ENCODE measurements around the gene EYA2. TPM values are rescaled to one million over a fixed set of nuclear protein-coding genes. Genes with fewer than 3 reads are reported as not detected.

Gene EYA2
- total and polyA plus RNA-seq, 4 donors = 0.17 to 0.54 (median 0.23) TPM; not detected in 1

DNA sequence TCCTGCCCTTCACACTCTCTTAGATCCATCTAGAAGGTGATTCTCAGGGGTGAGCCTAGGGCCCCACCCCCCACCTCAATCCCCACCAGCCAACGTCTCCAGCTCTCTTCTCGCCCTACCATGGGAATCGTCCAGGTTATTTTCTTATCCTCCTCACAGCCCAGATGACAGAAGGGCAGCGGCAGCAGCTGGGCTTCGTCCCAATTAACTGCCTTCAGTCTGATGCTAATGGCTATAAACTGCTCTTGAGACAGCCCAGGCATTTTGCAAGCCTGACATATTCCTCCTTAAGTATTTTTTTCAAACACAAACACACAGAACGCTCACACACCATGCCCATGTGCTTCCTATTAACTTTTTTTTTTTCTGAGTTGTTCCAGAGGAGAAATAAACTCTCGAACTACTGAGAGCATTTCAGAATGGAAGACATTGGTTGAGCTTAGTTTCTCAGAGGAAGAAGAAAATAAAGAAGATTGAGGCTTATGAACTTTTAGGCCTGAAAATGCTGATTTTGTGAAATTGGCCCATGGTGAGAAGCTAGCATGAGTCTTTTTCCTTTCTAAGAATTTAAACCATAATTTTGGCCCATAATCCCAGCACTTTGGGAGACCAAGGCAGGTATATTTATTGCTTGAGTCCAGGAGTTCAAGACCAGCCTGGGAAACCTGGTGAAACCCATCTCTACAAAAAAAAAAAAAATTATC lies 124.6 kb downstream of the EYA2 start:
- Histone ChIP-seq H3K27me3 (ENCODE audit: control insufficient read depth in 4 of 4, insufficient read depth in 4 of 4, low read length in 3 of 4) (no peaks in the 10 kb centered on the region), H3K9ac (ENCODE audit: low read depth in 1 of 2, low read length in 2 of 2) (no peak overlapping the region), H3K4me3 (ENCODE audit: low read depth in 1 of 3, low read length in 3 of 3) (no peak overlapping the region), H3K27ac (ENCODE audit: low read depth in 1 of 2, low read length in 2 of 2) (no peak overlapping the region), H3K4me1 (ENCODE audit: control insufficient read depth in 4 of 4, insufficient read depth in 4 of 4, low read length in 3 of 4) (no peaks in the 10 kb centered on the region), H3K36me3 (ENCODE audit: control insufficient read depth in 4 of 4, insufficient read depth in 3 of 4, low read depth in 1 of 4, low read length in 3 of 4) (no peaks in the 10 kb centered on the region), H3K9me3 (ENCODE audit: control insufficient read depth in 4 of 4, low read length in 3 of 4) (no peaks in the 10 kb centered on the region)
- TF ChIP-seq EGR1 (IDR thresholded peaks at IDR 0.05; ENCODE audit: low read depth in 2 of 2) = no peak
- TF ChIP-seq, protein P1, sequence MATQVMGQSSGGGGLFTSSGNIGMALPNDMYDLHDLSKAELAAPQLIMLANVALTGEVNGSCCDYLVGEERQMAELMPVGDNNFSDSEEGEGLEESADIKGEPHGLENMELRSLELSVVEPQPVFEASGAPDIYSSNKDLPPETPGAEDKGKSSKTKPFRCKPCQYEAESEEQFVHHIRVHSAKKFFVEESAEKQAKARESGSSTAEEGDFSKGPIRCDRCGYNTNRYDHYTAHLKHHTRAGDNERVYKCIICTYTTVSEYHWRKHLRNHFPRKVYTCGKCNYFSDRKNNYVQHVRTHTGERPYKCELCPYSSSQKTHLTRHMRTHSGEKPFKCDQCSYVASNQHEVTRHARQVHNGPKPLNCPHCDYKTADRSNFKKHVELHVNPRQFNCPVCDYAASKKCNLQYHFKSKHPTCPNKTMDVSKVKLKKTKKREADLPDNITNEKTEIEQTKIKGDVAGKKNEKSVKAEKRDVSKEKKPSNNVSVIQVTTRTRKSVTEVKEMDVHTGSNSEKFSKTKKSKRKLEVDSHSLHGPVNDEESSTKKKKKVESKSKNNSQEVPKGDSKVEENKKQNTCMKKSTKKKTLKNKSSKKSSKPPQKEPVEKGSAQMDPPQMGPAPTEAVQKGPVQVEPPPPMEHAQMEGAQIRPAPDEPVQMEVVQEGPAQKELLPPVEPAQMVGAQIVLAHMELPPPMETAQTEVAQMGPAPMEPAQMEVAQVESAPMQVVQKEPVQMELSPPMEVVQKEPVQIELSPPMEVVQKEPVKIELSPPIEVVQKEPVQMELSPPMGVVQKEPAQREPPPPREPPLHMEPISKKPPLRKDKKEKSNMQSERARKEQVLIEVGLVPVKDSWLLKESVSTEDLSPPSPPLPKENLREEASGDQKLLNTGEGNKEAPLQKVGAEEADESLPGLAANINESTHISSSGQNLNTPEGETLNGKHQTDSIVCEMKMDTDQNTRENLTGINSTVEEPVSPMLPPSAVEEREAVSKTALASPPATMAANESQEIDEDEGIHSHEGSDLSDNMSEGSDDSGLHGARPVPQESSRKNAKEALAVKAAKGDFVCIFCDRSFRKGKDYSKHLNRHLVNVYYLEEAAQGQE (IDR thresholded peaks at IDR 0.05) = no peak
- TF ChIP-seq, protein P2, sequence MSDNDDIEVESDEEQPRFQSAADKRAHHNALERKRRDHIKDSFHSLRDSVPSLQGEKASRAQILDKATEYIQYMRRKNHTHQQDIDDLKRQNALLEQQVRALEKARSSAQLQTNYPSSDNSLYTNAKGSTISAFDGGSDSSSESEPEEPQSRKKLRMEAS (IDR thresholded peaks at IDR 0.05) = no peak
- TF ChIP-seq, protein P3, sequence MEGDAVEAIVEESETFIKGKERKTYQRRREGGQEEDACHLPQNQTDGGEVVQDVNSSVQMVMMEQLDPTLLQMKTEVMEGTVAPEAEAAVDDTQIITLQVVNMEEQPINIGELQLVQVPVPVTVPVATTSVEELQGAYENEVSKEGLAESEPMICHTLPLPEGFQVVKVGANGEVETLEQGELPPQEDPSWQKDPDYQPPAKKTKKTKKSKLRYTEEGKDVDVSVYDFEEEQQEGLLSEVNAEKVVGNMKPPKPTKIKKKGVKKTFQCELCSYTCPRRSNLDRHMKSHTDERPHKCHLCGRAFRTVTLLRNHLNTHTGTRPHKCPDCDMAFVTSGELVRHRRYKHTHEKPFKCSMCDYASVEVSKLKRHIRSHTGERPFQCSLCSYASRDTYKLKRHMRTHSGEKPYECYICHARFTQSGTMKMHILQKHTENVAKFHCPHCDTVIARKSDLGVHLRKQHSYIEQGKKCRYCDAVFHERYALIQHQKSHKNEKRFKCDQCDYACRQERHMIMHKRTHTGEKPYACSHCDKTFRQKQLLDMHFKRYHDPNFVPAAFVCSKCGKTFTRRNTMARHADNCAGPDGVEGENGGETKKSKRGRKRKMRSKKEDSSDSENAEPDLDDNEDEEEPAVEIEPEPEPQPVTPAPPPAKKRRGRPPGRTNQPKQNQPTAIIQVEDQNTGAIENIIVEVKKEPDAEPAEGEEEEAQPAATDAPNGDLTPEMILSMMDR (IDR thresholded peaks at IDR 0.05; ENCODE audit: low read depth, low read length, missing input control) = no peak
- no peak for TF ChIP-seq RAD21 (IDR thresholded peaks at IDR 0.05)
- TF ChIP-seq SP1 (IDR thresholded peaks at IDR 0.05) = no peak
- no peak for TF ChIP-seq YY1 (IDR thresholded peaks at IDR 0.05)
- DNase-seq (ENCODE audit: low spot score) = no peak
- WGBS = 50% methylated on average over 7 of the region's 7 CpGs

DNA sequence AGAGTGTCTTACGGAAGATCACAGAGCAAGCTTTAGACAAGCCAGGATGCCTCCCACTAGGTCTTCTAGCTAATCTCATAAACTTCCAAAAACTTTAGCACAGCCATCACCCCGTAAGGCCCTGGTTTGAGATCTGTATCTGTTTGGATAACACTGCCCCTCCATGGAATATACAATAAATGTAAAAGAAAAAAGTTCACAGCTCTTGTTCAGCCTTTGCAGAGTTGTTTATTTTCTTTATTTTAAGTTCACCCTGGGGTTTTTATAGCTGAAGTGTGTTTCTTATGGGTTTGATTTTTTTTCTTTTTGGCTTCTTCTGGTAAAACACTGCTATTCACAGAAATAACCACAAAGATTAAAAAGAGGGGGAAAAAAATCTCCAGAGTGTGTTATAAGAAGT lies 125.6 kb downstream of the EYA2 start:
- no peaks in the 10 kb centered on the region for H3K36me3 ChIP-seq (ENCODE audit: control insufficient read depth in 4 of 4, insufficient read depth in 3 of 4, low read depth in 1 of 4, low read length in 3 of 4)
- no peak overlapping the region for H3K27ac ChIP-seq (ENCODE audit: low read depth in 1 of 2, low read length in 2 of 2)
- WGBS = 84% methylated on average over 2 of the region's 2 CpGs
- H3K4me3 ChIP-seq (ENCODE audit: low read depth in 1 of 3, low read length in 3 of 3) = no peak overlapping the region
- TF ChIP-seq YY1 (IDR thresholded peaks at IDR 0.05) (no peak), TAF1 (conservative IDR thresholded peaks at IDR 0.05) (no peak), HNF4A (conservative IDR thresholded peaks at IDR 0.05) (no peak), RAD21 (IDR thresholded peaks at IDR 0.05) (no peak), JUND (IDR thresholded peaks at IDR 0.05) (no peak), FOXA2 (IDR thresholded peaks at IDR 0.05) (no peak), GABPA (IDR thresholded peaks at IDR 0.05 in 1 of 2, conservative IDR thresholded peaks at IDR 0.05 in 1 of 2) (no peak), SP1 (IDR thresholded peaks at IDR 0.05) (no peak), HNF4G (IDR thresholded peaks at IDR 0.05) (no peak), EGR1 (IDR thresholded peaks at IDR 0.05; ENCODE audit: low read depth in 2 of 2) (no peak), RXRA (IDR thresholded peaks at IDR 0.05) (no peak)
- TF ChIP-seq, protein P3 (IDR thresholded peaks at IDR 0.05; ENCODE audit: low read depth, low read length, missing input control) = no peak
- TF ChIP-seq, protein P1 (IDR thresholded peaks at IDR 0.05) = no peak
- TF ChIP-seq, protein P4, sequence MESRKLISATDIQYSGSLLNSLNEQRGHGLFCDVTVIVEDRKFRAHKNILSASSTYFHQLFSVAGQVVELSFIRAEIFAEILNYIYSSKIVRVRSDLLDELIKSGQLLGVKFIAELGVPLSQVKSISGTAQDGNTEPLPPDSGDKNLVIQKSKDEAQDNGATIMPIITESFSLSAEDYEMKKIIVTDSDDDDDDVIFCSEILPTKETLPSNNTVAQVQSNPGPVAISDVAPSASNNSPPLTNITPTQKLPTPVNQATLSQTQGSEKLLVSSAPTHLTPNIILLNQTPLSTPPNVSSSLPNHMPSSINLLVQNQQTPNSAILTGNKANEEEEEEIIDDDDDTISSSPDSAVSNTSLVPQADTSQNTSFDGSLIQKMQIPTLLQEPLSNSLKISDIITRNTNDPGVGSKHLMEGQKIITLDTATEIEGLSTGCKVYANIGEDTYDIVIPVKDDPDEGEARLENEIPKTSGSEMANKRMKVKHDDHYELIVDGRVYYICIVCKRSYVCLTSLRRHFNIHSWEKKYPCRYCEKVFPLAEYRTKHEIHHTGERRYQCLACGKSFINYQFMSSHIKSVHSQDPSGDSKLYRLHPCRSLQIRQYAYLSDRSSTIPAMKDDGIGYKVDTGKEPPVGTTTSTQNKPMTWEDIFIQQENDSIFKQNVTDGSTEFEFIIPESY (IDR thresholded peaks at IDR 0.05) = no peak
- no peaks in the 10 kb centered on the region for H3K9me3 ChIP-seq (ENCODE audit: control insufficient read depth in 4 of 4, low read length in 3 of 4)
- no peaks in the 10 kb centered on the region for H3K4me1 ChIP-seq (ENCODE audit: control insufficient read depth in 4 of 4, insufficient read depth in 4 of 4, low read length in 3 of 4)
- no peaks in the 10 kb centered on the region for H3K27me3 ChIP-seq (ENCODE audit: control insufficient read depth in 4 of 4, insufficient read depth in 4 of 4, low read length in 3 of 4)
- no peak for DNase-seq (ENCODE audit: low spot score)
- no peak overlapping the region for H3K9ac ChIP-seq (ENCODE audit: low read depth in 1 of 2, low read length in 2 of 2)
